OCI-M1 (cell line): Measurements from ENCODE around the gene MGAM2.

Experiments used
- DNase-seq: peaks from one replicate; lab custom pipeline; 2025; lab: John Stamatoyannopoulos, UW

MGAM2 gene

GRCh38 chr7:142123184-142123583 lies 11.7 kb downstream of the MGAM2 start:
- no peak for DNase-seq

GRCh38 chr7:142125256-142125955 lies 13.9 kb downstream of the MGAM2 start:
- DNase-seq, result no peak

- DNase-seq, result no peak
Measured at GRCh38 chr7:142130267-142130666, 18.7 kb downstream of the MGAM2 start.

GRCh38 chr7:142131439-142132185 lies 20.1 kb downstream of the MGAM2 start:
- DNase-seq, result peak; percentile 22

GRCh38 chr7:142133731-142134148 lies 22.2 kb downstream of the MGAM2 start:
- no peak for DNase-seq

GRCh38 chr7:142134909-142135308 lies 23.4 kb downstream of the MGAM2 start:
- DNase-seq, result peak; percentile 70

GRCh38 chr7:142138996-142139395 lies 27.5 kb downstream of the MGAM2 start:
- DNase-seq, result no peak

- no peak for DNase-seq
Measured at GRCh38 chr7:142139597-142140400, 28.3 kb downstream of the MGAM2 start.

- DNase-seq, result no peak
Measured at GRCh38 chr7:142140401-142140959, 29.0 kb downstream of the MGAM2 start.

GRCh38 chr7:142142702-142143101 lies 31.2 kb downstream of the MGAM2 start:
- DNase-seq, result no peak

- DNase-seq, result no peak
Measured at GRCh38 chr7:142146124-142146523, 34.6 kb downstream of the MGAM2 start.

GRCh38 chr7:142150356-142150755 lies 38.8 kb downstream of the MGAM2 start:
- no peak for DNase-seq

- peak; percentile 20 for DNase-seq
Measured at GRCh38 chr7:142150869-142151268, 39.4 kb downstream of the MGAM2 start.

GRCh38 chr7:142152076-142152475 lies 40.6 kb downstream of the MGAM2 start:
- DNase-seq, result peak; percentile 85

GRCh38 chr7:142153400-142153799 lies 41.9 kb downstream of the MGAM2 start:
- DNase-seq, result peak; percentile 41

GRCh38 chr7:142158736-142159496 lies 47.4 kb downstream of the MGAM2 start:
- no peak for DNase-seq

GRCh38 chr7:142161921-142162320 lies 50.4 kb downstream of the MGAM2 start:
- no peak for DNase-seq

GRCh38 chr7:142168746-142169145 lies 57.2 kb downstream of the MGAM2 start:
- peak; percentile 4 for DNase-seq

- no peak for DNase-seq
Measured at GRCh38 chr7:142172932-142173331, 61.4 kb downstream of the MGAM2 start.

GRCh38 chr7:142174441-142174840 lies 62.9 kb downstream of the MGAM2 start:
- no peak for DNase-seq

- DNase-seq, result no peak
Measured at GRCh38 chr7:142175594-142175993, 64.1 kb downstream of the MGAM2 start.

GRCh38 chr7:142176901-142177300 lies 65.4 kb downstream of the MGAM2 start:
- DNase-seq, result no peak
